OCI-LY3 (cell line): Measurements from ENCODE around the gene FANCM.
A peak's percentile ranks its signal among the peaks of the same experiment; 100 is the strongest.

Experiments used
- H2AFZ ChIP-seq: fragments of 200-600, 300-600 bp; shearing (Covaris generic); 2 replicates; pipeline ENCODE4 v1.6.0; 2014; ENCODE audit warnings: antibody characterized with exemption, low read depth, low read length
- H3K27ac ChIP-seq: fragments of 200-600, 300-600 bp; sonication (generic); 2 replicates; pipeline ENCODE4 v1.5.1; 2014; ENCODE audit warnings: mild to moderate bottlenecking, low read length, moderate library complexity, mixed read lengths
- H3K27me3 ChIP-seq: fragments of 200-600, 300-600 bp; sonication (generic); 2 replicates; pipeline ENCODE4 v1.6.1; 2014; ENCODE audit warnings: low read depth, low read length, mixed read lengths
- H3K36me3 ChIP-seq: fragments of 200-600, 300-600 bp; sonication (generic); replicated peaks from 2 replicates; pipeline ENCODE3; 2014; ENCODE audit warnings: low read depth, low read length, mixed read lengths
- H3K4me1 ChIP-seq: fragments of 300-600, 200-600 bp; sonication (generic); 2 replicates; pipeline ENCODE4 v1.6.1; 2014; ENCODE audit warnings: low read length, mixed read lengths
- H3K4me2 ChIP-seq: fragments of 200-600, 300-600 bp; sonication (generic); 2 replicates; pipeline ENCODE4 v1.6.1; 2014; ENCODE audit warnings: low read length, mixed read lengths
- H3K4me3 ChIP-seq: fragments of 300-600, 200-600 bp; sonication (generic); 2 replicates; pipeline ENCODE4 v1.5.1; 2014; ENCODE audit warnings: antibody characterized with exemption, mild to moderate bottlenecking, low read length, moderate library complexity
- H3K79me2 ChIP-seq: fragments of 300-600, 200-600 bp; shearing (Covaris generic); 2 replicates; pipeline ENCODE4 v1.6.1; 2014; ENCODE audit warnings: mild to moderate bottlenecking, low read length, mixed read lengths
- H3K9ac ChIP-seq: fragments of 300-600, 200-600 bp; shearing (Covaris generic); 2 replicates; pipeline ENCODE4 v1.6.0; 2014; ENCODE audit warnings: mild to moderate bottlenecking, low read length, moderate library complexity
- H3K9me3 ChIP-seq: fragments of 200-600, 300-600 bp; shearing (Covaris generic); 2 replicates; pipeline ENCODE4 v1.6.1; 2014; ENCODE audit warnings: low read length, mixed read lengths; ENCODE audit not compliant: insufficient read depth
- H4K20me1 ChIP-seq: fragments of 200-600, 300-600 bp; sonication (generic); 2 replicates; pipeline ENCODE4 v1.6.1; 2016; ENCODE audit warnings: low read length, mixed read lengths; ENCODE audit not compliant: insufficient read depth
- CTCF ChIP-seq: fragments of 200-600, 300-600 bp; sonication (generic); IDR thresholded peaks from 2 replicates; pipeline ENCODE4 v1.5.1; 2014; ENCODE audit warnings: antibody characterized with exemption, low read length, low read depth
- EZH2phosphoT487 ChIP-seq: fragments of 200-600 bp; shearing (Covaris generic); IDR thresholded peaks from 2 replicates; pipeline ENCODE4 v1.6.1; 2018; ENCODE audit warnings: antibody characterized with exemption, mixed run types, low read depth

The FANCM gene

GRCh38 chr14:45198551-45198950 is 62.8 kb downstream of the FANCM start:
- Histone ChIP-seq H3K9me3 (no peaks in the 10 kb centered on the region), H3K4me1 (peaks cover 9% of the 10 kb centered on the region), H3K79me2 (no peaks in the 10 kb centered on the region), H3K9ac (no peak overlapping the region), H3K4me3 (no peak overlapping the region), H3K27me3 (no peaks in the 10 kb centered on the region), H2AFZ (no peak overlapping the region), H3K27ac (no peak overlapping the region), H3K36me3 (peaks cover 20% of the 10 kb centered on the region), H3K4me2 (no peak overlapping the region), H4K20me1 (no peaks in the 10 kb centered on the region)
- TF ChIP-seq EZH2phosphoT487 (no peak), CTCF (no peak)

GRCh38 chr14:45199230-45199629 is 63.5 kb downstream of the FANCM start:
- Histone ChIP-seq H3K9ac (no peak overlapping the region), H2AFZ (no peak overlapping the region), H3K4me1 (peaks cover 9% of the 10 kb centered on the region), H3K27me3 (no peaks in the 10 kb centered on the region), H3K27ac (no peak overlapping the region), H3K36me3 (peaks cover 25% of the 10 kb centered on the region), H3K79me2 (no peaks in the 10 kb centered on the region), H3K9me3 (no peaks in the 10 kb centered on the region), H4K20me1 (no peaks in the 10 kb centered on the region), H3K4me3 (no peak overlapping the region), H3K4me2 (no peak overlapping the region)
- no peak for TF ChIP-seq EZH2phosphoT487
- no peak for TF ChIP-seq CTCF

GRCh38 chr14:45201905-45202304 is 66.2 kb downstream of the FANCM start:
- Histone ChIP-seq H3K4me3 (no peak overlapping the region), H3K36me3 (peaks cover 35% of the 10 kb centered on the region), H3K9me3 (no peaks in the 10 kb centered on the region), H3K79me2 (no peaks in the 10 kb centered on the region), H3K4me1 (no peaks in the 10 kb centered on the region), H3K9ac (no peak overlapping the region), H3K27ac (no peak overlapping the region), H3K27me3 (no peaks in the 10 kb centered on the region), H4K20me1 (no peaks in the 10 kb centered on the region), H3K4me2 (no peak overlapping the region), H2AFZ (no peak overlapping the region)
- TF ChIP-seq EZH2phosphoT487 (no peak), CTCF (peak; percentile 28; the same call in 1 of the 2 replicates)

- Histone ChIP-seq H2AFZ (no peak overlapping the region), H3K27me3 (no peaks in the 10 kb centered on the region), H3K36me3 (peaks cover 49% of the 10 kb centered on the region), H3K4me1 (no peaks in the 10 kb centered on the region), H3K27ac (no peak overlapping the region), H4K20me1 (no peaks in the 10 kb centered on the region), H3K79me2 (no peaks in the 10 kb centered on the region), H3K9me3 (no peaks in the 10 kb centered on the region), H3K9ac (no peak overlapping the region), H3K4me3 (no peak overlapping the region), H3K4me2 (no peak overlapping the region)
- no peak for TF ChIP-seq EZH2phosphoT487
- TF ChIP-seq CTCF, result no peak
Observed at GRCh38 chr14:45204241-45204640, 68.5 kb downstream of the FANCM start.
